Activated CD4-positive, alpha-beta T cell treated with anti-CD3 and anti-CD28 coated beads, Interleukin-2, amount 50 U/mL, for 16 hours (primary cell): Measurements from ENCODE around the gene GALNT9.
"Not testable (repeated sequence)": the region's sequence is repeated elsewhere in the genome, so short reads cannot be mapped to it uniquely, and the experiment has no call there.

Experiments
- DNase-seq: peaks from one replicate; pipeline ENCODE4 v3.0.0-alpha.2; 2020

GALNT9 gene

DNA sequence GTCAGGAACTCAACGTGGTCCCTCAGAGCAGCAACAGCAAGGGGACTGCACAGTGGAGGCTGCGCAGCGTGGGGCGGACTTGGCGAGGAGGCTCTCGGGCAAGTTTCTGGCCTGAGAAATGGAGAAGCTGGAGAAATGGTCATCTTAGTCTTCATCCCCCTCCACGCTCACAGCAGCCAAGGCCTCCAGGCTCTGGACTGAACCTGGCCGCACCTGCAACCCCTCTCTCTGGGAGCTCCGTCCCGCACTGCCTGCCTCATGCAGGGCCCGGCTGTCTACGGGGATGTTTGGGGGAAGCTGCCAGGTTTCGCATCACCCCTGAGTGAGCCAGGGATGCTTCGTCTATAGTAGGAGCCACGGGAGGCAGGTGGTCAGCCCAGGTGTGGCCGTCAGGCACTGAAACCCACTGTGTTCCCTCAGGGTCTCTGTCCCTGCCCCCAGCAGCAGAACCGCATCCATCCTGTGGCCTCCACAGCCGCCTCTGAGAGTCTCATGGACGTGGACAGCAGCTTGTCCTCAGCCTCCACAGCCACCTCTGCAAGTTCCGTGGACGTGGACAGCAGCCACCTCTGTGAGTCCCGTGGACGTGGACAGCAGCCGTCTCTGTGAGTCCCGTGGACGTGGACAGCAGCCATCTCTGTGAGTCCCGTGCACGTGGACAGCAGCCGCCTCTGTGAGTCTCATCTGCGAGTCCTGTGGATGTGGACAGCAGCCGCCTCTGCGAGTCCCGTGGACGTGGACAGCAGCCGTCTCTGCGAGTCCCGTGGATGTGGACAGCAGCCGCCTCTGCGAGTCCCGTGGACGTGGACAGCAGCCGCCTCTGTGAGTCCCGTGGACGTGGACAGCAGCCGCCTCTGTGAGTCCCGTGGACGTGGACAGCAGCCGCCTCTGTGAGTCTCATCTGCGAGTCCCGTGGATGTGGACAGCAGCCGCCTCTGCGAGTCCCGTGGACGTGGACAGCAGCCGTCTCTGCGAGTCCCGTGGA lies 29.1 kb upstream of the GALNT9 start:
- not testable (repeated sequence) for DNase-seq

- no peak for DNase-seq
Observed at GRCh38 chr12:132357623-132358186, 28.3 kb upstream of the GALNT9 start.

- no peak for DNase-seq
Observed at GRCh38 chr12:132356691-132357622, 27.6 kb upstream of the GALNT9 start.

- no peak for DNase-seq
Observed at GRCh38 chr12:132355742-132356681, 26.6 kb upstream of the GALNT9 start.

- no peak for DNase-seq
Observed at GRCh38 chr12:132354982-132355680, 25.7 kb upstream of the GALNT9 start.

GRCh38 chr12:132354211-132354981 lies 25.0 kb upstream of the GALNT9 start:
- no peak for DNase-seq

DNA sequence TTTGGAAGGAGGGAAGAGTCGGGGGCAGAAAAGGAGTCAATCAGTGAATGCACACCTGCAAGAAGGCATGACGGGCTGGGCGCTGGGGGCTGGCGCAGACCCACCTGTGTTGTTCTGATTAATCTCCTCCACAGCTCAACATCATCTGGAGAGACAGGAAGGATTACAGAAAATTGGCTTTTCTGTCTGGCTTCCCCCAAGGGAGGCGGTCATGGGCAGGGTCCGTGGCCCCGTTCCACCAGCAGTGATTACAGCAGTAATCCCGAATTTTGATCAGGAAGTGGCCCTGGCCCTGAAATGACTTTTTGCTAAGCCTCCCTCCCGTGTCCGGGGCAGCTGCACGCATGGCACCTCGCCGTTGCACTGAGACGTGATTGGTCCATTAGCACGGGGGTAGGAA lies 24.4 kb upstream of the GALNT9 start:
- no peak for DNase-seq

GRCh38 chr12:132352896-132353800 lies 23.8 kb upstream of the GALNT9 start:
- no peak for DNase-seq

DNA sequence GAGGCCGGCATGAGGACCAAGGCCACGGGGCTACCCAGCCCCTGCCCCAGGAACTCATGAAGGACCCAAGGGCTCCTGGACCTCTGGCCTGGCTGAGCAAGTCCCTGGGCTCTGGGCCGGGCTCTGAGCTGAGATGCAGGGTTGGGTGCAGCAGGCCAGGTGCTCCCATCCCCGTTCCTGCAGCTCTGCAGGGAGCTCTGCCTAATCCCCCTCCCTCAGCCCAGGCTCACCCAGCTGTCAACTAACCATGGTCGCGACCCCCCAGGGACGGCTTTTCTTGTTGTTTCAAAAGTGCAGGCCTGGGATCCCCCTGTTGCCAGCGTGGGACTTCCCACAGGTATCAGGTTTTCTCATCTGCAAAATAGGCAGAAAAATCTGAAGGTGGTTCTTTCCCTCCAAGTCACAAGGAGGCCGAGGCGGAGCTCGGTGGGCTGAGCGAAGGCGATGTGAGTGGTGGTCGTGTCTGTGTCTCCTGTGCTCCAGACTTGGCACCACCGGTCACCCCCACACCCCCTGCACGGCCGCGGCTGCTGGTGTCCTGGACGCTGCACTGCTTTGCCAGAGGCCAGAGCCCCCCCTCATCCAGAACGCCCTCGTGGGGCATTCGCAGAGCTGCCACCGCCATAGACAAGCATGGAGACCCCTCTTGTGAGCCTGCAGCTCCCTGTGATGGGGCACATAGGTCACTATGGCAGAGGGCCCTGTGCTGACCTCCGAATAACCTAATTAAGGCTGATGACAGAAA lies 22.5 kb upstream of the GALNT9 start:
- DNase-seq: no peak

GRCh38 chr12:132349501-132350131 lies 20.2 kb upstream of the GALNT9 start:
- no peak for DNase-seq

DNA sequence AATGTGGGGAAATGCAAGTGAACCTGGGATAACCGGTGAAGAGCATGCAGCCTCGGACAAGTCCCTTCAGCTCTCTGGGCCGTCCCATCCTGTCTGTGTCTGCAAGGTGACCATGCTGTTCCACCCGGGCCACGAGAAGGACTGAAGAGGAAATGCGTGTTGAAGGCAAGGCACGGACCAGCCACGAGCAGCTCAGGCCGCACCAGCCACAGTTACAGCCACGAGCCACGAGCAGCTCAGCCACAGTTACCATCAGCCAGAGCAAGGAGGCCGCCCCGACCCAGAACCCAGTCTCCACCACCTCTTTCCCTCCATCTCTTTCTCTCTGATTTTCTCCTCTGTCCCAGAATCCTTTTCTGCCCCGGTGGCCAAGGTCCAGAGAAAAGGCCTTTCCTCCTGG lies 18.8 kb upstream of the GALNT9 start:
- no peak for DNase-seq

DNA sequence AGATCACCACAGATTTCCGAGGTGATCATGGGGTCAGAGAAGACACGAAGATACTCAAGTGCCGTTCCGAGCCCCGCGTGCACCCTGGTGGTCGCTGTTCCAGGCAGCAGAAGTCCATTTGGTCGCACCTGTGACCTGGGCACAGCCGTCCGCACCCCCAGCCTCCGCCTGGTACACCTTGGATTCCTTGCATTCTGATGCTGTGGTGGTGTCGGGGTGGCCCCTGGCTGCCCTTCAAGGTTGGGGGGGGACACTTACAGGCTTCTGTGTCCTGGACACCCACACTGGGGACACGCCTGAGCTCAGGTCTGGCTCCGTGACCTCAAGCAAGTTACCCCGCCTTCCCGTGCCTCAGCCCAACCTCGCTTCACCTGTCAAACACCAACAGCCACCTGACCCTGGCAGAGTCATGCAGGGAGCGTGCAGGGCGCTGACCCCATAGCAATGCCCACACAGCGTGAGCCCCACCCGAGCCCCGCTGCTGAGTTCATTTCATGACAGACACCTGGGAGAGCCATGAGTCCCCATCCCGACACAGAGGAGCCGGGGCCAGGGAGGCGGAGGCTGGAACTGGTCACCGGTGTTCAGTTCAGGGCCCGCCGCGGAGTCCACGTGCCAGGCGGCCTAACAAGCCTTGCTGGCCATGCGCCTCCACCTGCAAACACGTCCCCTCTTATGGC lies 17.9 kb upstream of the GALNT9 start:
- DNase-seq: no peak

- DNase-seq: no peak
Observed at GRCh38 chr12:132346471-132347175, 17.2 kb upstream of the GALNT9 start.

DNA sequence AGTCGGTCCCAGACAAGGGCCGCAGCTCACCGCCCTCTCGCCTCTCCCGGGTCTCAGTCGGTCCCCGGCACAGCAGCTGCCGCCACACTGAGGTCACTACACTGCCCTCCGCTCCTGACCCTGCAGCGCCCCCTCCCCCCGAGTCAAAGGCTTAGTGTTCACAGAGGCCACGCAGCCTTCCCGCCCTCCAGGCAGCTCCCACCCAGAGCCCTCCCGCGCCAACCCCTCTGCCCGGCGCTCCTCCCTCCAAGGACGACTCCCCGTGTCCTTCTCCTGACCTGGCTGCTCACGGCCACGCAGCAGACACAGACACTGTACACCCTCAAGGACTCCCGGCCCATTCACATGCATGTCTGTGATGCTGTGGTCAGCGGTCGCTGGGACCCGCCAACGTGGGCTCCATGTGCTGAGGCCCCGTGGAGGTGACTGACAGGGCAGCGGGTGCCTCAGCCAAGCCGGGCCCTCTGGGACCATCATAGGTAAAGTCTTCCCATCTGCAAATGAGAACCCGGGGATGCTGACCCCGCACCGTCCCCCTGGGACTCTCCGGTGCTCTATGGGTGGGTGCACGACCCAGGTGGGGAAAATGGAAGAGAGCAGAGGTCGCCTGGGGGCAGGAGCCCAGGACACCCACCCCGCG lies 16.3 kb upstream of the GALNT9 start:
- DNase-seq: no peak

- DNase-seq: no peak
Observed at GRCh38 chr12:132345126-132345525, 15.7 kb upstream of the GALNT9 start.

DNA sequence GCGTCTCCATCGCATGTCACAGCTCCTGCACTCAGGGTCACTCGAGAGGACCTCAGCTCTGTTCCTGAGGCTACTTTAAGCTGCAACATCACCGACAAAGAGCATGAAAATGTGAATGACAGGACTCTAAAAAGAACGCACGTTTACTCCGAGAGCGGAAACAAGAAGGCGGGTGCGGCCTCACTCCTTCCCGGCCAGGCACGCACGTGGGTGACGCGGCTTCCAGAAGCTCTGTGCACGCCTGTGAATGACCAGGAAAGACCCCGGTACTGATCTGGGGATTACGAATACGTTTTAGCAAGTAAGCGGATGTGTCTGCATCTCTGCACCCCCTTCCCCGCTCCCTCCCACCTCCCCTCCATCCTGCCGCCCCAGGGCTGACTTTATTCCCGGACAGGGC lies 15.2 kb upstream of the GALNT9 start:
- no peak for DNase-seq
